CD8-positive, alpha-beta memory T cell (primary cell): ENCODE measurements around the gene NEK1. TPM values are rescaled to one million over a fixed set of nuclear protein-coding genes. Genes with fewer than 3 reads are reported as not detected.

Experiments
- CTCF ChIA-PET: fragments of 350-600 bp; sonication (Branson Sonifier 250); formaldehyde crosslinking; loops from one replicate; lab custom pipeline; 2021; ENCODE audit warnings: antibody characterized with exemption; lab: Charles Lee
- POLR2A ChIA-PET: fragments of 350-600 bp; sonication (Branson Sonifier 250); formaldehyde crosslinking; loops from one replicate; lab custom pipeline; 2021; ENCODE audit warnings: antibody characterized with exemption; lab: Charles Lee
- DNase-seq, 5 donors: peaks; one replicate each; pipeline versions ENCODE4 v3.0.0 to v3.0.0-alpha.2; 2020 to 2022; ENCODE audit warnings: mixed read lengths in 1 of 5
- H3K27ac ChIP-seq: one replicate; pipeline ENCODE4 v1.7.0; 2013; ENCODE audit warnings: low read depth, mild to moderate bottlenecking, low read length, moderate library complexity
- H3K27me3 ChIP-seq: 2 replicates; pipeline ENCODE4 v1.7.0; 2013; ENCODE audit warnings: low read length, mild to moderate bottlenecking; ENCODE audit not compliant: insufficient read depth, poor library complexity, severe bottlenecking
- H3K36me3 ChIP-seq: 2 replicates; pipeline ENCODE4 v1.7.0; 2013; ENCODE audit warnings: mild to moderate bottlenecking, low read length, moderate library complexity; ENCODE audit not compliant: insufficient read depth
- H3K4me1 ChIP-seq: 2 replicates; pipeline ENCODE4 v1.7.0; 2013; ENCODE audit warnings: mild to moderate bottlenecking, low read length, moderate library complexity; ENCODE audit not compliant: insufficient read depth
- H3K4me3 ChIP-seq: 2 replicates; pipeline ENCODE4 v1.7.0; 2013; ENCODE audit warnings: mild to moderate bottlenecking, low read length
- H3K9me3 ChIP-seq: 2 replicates; pipeline ENCODE4 v1.7.0; 2013; ENCODE audit warnings: mild to moderate bottlenecking, low read length
- H3K27ac Mint-ChIP-seq, 8 donors: one replicate each; pipeline ENCODE4 v1.8.0; 2020 to 2021; ENCODE audit warnings: mixed read lengths in 8 of 8, mild to moderate bottlenecking in 6 of 8, inconsistent platforms in 3 of 8, moderate library complexity in 3 of 8
- H3K27me3 Mint-ChIP-seq, 2 donors: one replicate each; pipeline ENCODE4 v1.8.0; 2020 to 2021; ENCODE audit warnings: mixed read lengths in 2 of 2, mild to moderate bottlenecking in 1 of 2, moderate library complexity in 1 of 2
- H3K36me3 Mint-ChIP-seq, 3 donors: one replicate each; pipeline ENCODE4 v1.8.0; 2020 to 2021; ENCODE audit warnings: mixed read lengths in 3 of 3, inconsistent platforms in 1 of 3, mild to moderate bottlenecking in 1 of 3
- H3K4me1 Mint-ChIP-seq, 3 donors: one replicate each; pipeline ENCODE4 v1.8.0; 2020 to 2021; ENCODE audit warnings: mixed read lengths in 3 of 3, inconsistent platforms in 1 of 3, mild to moderate bottlenecking in 1 of 3
- H3K4me3 Mint-ChIP-seq, 7 donors: one replicate each; pipeline ENCODE4 v1.8.0; 2020 to 2021; ENCODE audit warnings: mixed read lengths in 7 of 7, mild to moderate bottlenecking in 6 of 7, moderate library complexity in 4 of 7, inconsistent platforms in 2 of 7
- H3K9me3 Mint-ChIP-seq, 5 donors: one replicate each; pipeline ENCODE4 v1.8.0; 2020 to 2022; ENCODE audit warnings: mixed read lengths in 5 of 5, mild to moderate bottlenecking in 3 of 5, moderate library complexity in 2 of 5, inconsistent platforms in 1 of 5
- polyA plus RNA-seq: library from polyadenylated mRNA; unstranded; fragments of 300-500 nt; fragmentation: Illumina TruSeq; gene quantifications from one replicate; pipeline ENCODE4 v1.2.3, GENCODE V29; 2021
- total RNA-seq, 2 experiments: library from RNA; stranded (reverse); gene quantifications; one replicate each; pipeline ENCODE4 v1.2.3, GENCODE V29; 2021

NEK1 gene
- total and polyA plus RNA-seq, 3 experiments from 2014 or later = 10.5 to 11.7 (median 11.6) TPM

- no peak overlapping the region for H3K4me3 ChIP-seq
- DNase-seq = no peak
- no peaks in the 10 kb centered on the region for H3K27me3 ChIP-seq
- CTCF ChIA-PET = no interaction called here
- Mint-ChIP-seq H3K27me3 (peaks cover 0 to 9% of the 10 kb centered on the region in 2 donors), H3K9me3 (peaks cover 9 to 12% (median 10%) of the 10 kb centered on the region in 5 donors), H3K27ac (no peak overlapping the region), H3K4me1 (no peaks in the 10 kb centered on the region), H3K4me3 (no peak overlapping the region), H3K36me3 (no peaks in the 10 kb centered on the region)
- POLR2A ChIA-PET = no interaction called here
- H3K4me1 ChIP-seq = no peaks in the 10 kb centered on the region
- no peaks in the 10 kb centered on the region for H3K36me3 ChIP-seq
- no peaks in the 10 kb centered on the region for H3K9me3 ChIP-seq
- no peak overlapping the region for H3K27ac ChIP-seq
Observed at GRCh38 chr4:169369634-169370033, 242.7 kb downstream of the NEK1 start.

GRCh38 chr4:169367826-169368225 is 244.6 kb downstream of the NEK1 start:
- no peak for DNase-seq
- ChIA-PET POLR2A (no interaction called here), CTCF (no interaction called here)
- no peak overlapping the region for H3K27ac ChIP-seq
- no peak overlapping the region for H3K27ac Mint-ChIP-seq
- H3K36me3 Mint-ChIP-seq = no peaks in the 10 kb centered on the region
- no peak overlapping the region for H3K4me3 ChIP-seq
- no peaks in the 10 kb centered on the region for H3K4me1 Mint-ChIP-seq
- no peaks in the 10 kb centered on the region for H3K4me1 ChIP-seq
- H3K36me3 ChIP-seq = no peaks in the 10 kb centered on the region
- H3K4me3 Mint-ChIP-seq = no peak overlapping the region
- H3K9me3 ChIP-seq = no peaks in the 10 kb centered on the region
- H3K9me3 Mint-ChIP-seq = peaks cover 9 to 12% (median 10%) of the 10 kb centered on the region in 5 donors
- peaks cover 0 to 9% of the 10 kb centered on the region in 2 donors for H3K27me3 Mint-ChIP-seq
- no peaks in the 10 kb centered on the region for H3K27me3 ChIP-seq

- CTCF ChIA-PET = no interaction called here
- no peak overlapping the region for H3K27ac ChIP-seq
- peaks cover 0 to 17% of the 10 kb centered on the region in 2 donors for H3K27me3 Mint-ChIP-seq
- H3K36me3 Mint-ChIP-seq = no peaks in the 10 kb centered on the region
- no peaks in the 10 kb centered on the region for H3K27me3 ChIP-seq
- H3K9me3 Mint-ChIP-seq = peaks cover 9 to 12% (median 10%) of the 10 kb centered on the region in 5 donors
- H3K27ac Mint-ChIP-seq = no peak overlapping the region
- H3K4me3 ChIP-seq = no peak overlapping the region
- no peak overlapping the region for H3K4me3 Mint-ChIP-seq
- H3K9me3 ChIP-seq = no peaks in the 10 kb centered on the region
- H3K36me3 ChIP-seq = no peaks in the 10 kb centered on the region
- POLR2A ChIA-PET = no interaction called here
- no peak for DNase-seq
- no peaks in the 10 kb centered on the region for H3K4me1 Mint-ChIP-seq
- H3K4me1 ChIP-seq = no peaks in the 10 kb centered on the region
Observed at GRCh38 chr4:169366821-169367220, 245.6 kb downstream of the NEK1 start.

- ChIA-PET POLR2A (no interaction called here), CTCF (no interaction called here)
- Histone ChIP-seq H3K4me1 (no peaks in the 10 kb centered on the region), H3K27ac (no peak overlapping the region), H3K9me3 (no peaks in the 10 kb centered on the region), H3K36me3 (no peaks in the 10 kb centered on the region), H3K27me3 (no peaks in the 10 kb centered on the region), H3K4me3 (no peak overlapping the region)
- Mint-ChIP-seq H3K27ac (no peak overlapping the region), H3K4me1 (no peaks in the 10 kb centered on the region), H3K36me3 (no peaks in the 10 kb centered on the region), H3K27me3 (peaks cover 1 to 9% of the 10 kb centered on the region in 2 donors), H3K9me3 (peaks cover 9 to 12% (median 10%) of the 10 kb centered on the region in 5 donors), H3K4me3 (no peak overlapping the region)
- no peak for DNase-seq
Observed at GRCh38 chr4:169362607-169363006, 249.8 kb downstream of the NEK1 start.

GRCh38 chr4:169361756-169362155 is 250.6 kb downstream of the NEK1 start:
- POLR2A ChIA-PET = no interaction called here
- Mint-ChIP-seq H3K27me3 (peaks cover 1 to 9% of the 10 kb centered on the region in 2 donors), H3K9me3 (peaks cover 6 to 12% (median 9%) of the 10 kb centered on the region in 5 donors), H3K4me1 (no peaks in the 10 kb centered on the region), H3K27ac (no peak overlapping the region), H3K36me3 (no peaks in the 10 kb centered on the region), H3K4me3 (no peak overlapping the region)
- H3K27ac ChIP-seq = no peak overlapping the region
- CTCF ChIA-PET = no interaction called here
- H3K36me3 ChIP-seq = no peaks in the 10 kb centered on the region
- no peaks in the 10 kb centered on the region for H3K9me3 ChIP-seq
- no peak overlapping the region for H3K4me3 ChIP-seq
- no peak for DNase-seq
- H3K27me3 ChIP-seq = no peaks in the 10 kb centered on the region
- H3K4me1 ChIP-seq = no peaks in the 10 kb centered on the region

- H3K9me3 ChIP-seq = no peaks in the 10 kb centered on the region
- no peak overlapping the region for H3K27ac Mint-ChIP-seq
- peaks cover 0 to 3% (median 0%) of the 10 kb centered on the region in 5 donors for H3K9me3 Mint-ChIP-seq
- H3K4me3 ChIP-seq = no peak overlapping the region
- H3K36me3 ChIP-seq = no peaks in the 10 kb centered on the region
- no peak for DNase-seq
- no peak overlapping the region for H3K4me3 Mint-ChIP-seq
- H3K27me3 Mint-ChIP-seq = peaks cover 1 to 9% of the 10 kb centered on the region in 2 donors
- H3K4me1 Mint-ChIP-seq = no peaks in the 10 kb centered on the region
- no peaks in the 10 kb centered on the region for H3K4me1 ChIP-seq
- no peaks in the 10 kb centered on the region for H3K27me3 ChIP-seq
- no peak overlapping the region for H3K27ac ChIP-seq
- POLR2A ChIA-PET = no interaction called here
- CTCF ChIA-PET = no interaction called here
- H3K36me3 Mint-ChIP-seq = no peaks in the 10 kb centered on the region
Observed at GRCh38 chr4:169359961-169360360, 252.4 kb downstream of the NEK1 start.

GRCh38 chr4:169352360-169352759 is 260.0 kb downstream of the NEK1 start:
- no peaks in the 10 kb centered on the region for H3K4me1 ChIP-seq
- H3K4me3 ChIP-seq = no peak overlapping the region
- DNase-seq = no peak
- H3K36me3 ChIP-seq = no peaks in the 10 kb centered on the region
- Mint-ChIP-seq H3K4me1 (no peaks in the 10 kb centered on the region), H3K27ac (no peak overlapping the region), H3K36me3 (peaks cover 0 to 2% (median 0%) of the 10 kb centered on the region in 3 donors), H3K4me3 (no peak overlapping the region), H3K27me3 (peaks cover 0 to 1% of the 10 kb centered on the region in 2 donors), H3K9me3 (peaks cover 0 to 1% (median 0%) of the 10 kb centered on the region in 5 donors)
- CTCF ChIA-PET = no interaction called here
- no peaks in the 10 kb centered on the region for H3K9me3 ChIP-seq
- POLR2A ChIA-PET = no interaction called here
- no peaks in the 10 kb centered on the region for H3K27me3 ChIP-seq
- H3K27ac ChIP-seq = no peak overlapping the region

- DNase-seq = no peak
- no peak overlapping the region for H3K27ac Mint-ChIP-seq
- Histone ChIP-seq H3K9me3 (no peaks in the 10 kb centered on the region), H3K36me3 (no peaks in the 10 kb centered on the region), H3K27me3 (no peaks in the 10 kb centered on the region), H3K4me1 (no peaks in the 10 kb centered on the region), H3K27ac (no peak overlapping the region), H3K4me3 (no peak overlapping the region)
- peaks cover 0 to 1% of the 10 kb centered on the region in 2 donors for H3K27me3 Mint-ChIP-seq
- CTCF ChIA-PET = no interaction called here
- H3K36me3 Mint-ChIP-seq = peaks cover 0 to 2% (median 0%) of the 10 kb centered on the region in 3 donors
- no peaks in the 10 kb centered on the region for H3K4me1 Mint-ChIP-seq
- peaks cover 0 to 1% (median 0%) of the 10 kb centered on the region in 5 donors for H3K9me3 Mint-ChIP-seq
- H3K4me3 Mint-ChIP-seq = no peak overlapping the region
- POLR2A ChIA-PET = no interaction called here
Observed at GRCh38 chr4:169351872-169352271, 260.5 kb downstream of the NEK1 start.
